Stimulated activated CD4-positive, alpha-beta T cell treated with anti-CD3 and anti-CD28 coated beads, Interleukin-15, amount 100 ng/mL, for 1 hour (primary cell): ENCODE data around the gene AKR1D1.
"Not testable (repeated sequence)": the region's sequence is repeated elsewhere in the genome, so short reads cannot be mapped to it uniquely, and the experiment has no call there.

Experiments used
- DNase-seq, 2 donors: peaks; one replicate each; pipeline ENCODE4 v3.0.0-alpha.2; 2020; ENCODE audit warnings: low read depth in 1 of 2, low spot score in 1 of 2

The AKR1D1 gene, protein sequence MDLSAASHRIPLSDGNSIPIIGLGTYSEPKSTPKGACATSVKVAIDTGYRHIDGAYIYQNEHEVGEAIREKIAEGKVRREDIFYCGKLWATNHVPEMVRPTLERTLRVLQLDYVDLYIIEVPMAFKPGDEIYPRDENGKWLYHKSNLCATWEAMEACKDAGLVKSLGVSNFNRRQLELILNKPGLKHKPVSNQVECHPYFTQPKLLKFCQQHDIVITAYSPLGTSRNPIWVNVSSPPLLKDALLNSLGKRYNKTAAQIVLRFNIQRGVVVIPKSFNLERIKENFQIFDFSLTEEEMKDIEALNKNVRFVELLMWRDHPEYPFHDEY

DNA sequence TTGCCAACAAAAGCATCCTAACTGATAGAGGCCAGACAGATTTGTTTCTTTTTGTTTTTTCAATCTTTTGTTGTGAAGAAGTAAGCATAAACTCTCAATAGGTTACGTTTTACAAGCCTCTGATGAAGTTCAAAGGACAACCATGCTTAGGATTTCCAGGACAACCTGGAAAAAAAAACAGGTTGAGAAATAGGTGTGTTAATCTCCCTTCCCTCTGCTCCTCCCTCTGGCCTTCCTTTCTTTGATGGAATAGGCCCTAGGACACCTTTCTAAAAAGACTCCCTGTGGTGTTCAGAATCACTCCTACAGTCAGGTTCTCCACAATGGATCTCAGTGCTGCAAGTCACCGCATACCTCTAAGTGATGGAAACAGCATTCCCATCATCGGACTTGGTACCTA, at the start of gene AKR1D1:
Gene AKR1D1, plus strand, starts transcription at position 264 of the 400 bp plus-strand sequence. Its CDS starts 60 bp downstream, at position 324.
- DNase-seq: no peak

DNA sequence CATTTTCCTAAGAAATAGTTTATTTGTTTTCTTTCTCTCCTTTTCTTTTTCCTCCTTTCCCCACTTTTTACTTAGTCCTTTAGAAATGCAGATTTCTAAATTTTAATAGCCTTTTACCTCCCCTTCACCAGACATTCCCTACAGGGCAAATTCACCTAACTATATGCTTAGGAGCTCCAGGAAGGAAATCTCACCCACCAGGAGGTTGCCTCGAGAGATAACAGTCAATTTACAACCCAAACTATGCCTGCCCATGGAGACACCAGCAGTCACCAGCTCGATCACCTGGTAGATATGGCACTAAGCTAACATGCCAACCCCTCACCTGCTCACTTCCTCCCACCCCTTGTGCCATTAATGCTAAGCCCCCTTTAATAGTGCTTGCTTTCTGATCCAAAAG, 49.2 kb upstream of the AKR1D1 start:
- no peak for DNase-seq

DNA sequence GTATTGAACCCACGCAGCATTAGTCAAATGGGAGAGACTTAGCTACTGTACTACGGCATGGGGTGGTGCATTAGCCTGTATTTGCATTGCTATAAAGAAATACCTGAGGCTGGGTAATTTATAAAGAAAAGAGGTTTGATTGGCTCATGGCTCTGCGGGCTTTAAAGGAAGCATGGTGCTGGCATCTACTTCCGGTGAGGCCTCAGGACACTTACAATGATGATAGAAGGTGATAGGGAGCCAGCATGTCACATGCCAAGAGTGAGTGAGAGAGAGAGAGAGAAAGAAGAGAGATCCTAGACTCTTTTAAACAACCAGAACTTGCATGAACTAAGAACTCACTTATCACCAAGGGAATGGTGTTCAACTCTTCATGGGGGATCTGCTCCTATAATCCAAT, 47.1 kb upstream of the AKR1D1 start:
- DNase-seq: no peak

DNA sequence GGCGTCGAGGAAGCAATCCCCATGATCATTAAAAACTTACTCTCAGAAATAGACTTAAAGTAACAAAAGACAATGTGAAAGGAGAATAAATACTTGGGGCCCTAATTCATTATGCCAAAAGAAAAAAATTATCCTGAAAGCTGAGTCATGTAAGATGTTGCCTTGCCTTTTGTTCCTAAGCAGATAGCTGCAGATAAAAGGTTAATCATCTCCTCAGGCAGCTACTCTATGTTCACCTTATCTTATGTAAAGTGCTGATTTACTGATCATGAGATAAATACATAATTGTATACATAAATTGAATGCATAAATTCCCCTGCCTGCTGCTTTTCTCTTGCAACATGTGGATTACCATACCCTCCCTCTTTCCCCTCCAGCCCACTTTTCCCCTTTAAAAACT, 46.3 kb upstream of the AKR1D1 start:
- no peak for DNase-seq

DNA sequence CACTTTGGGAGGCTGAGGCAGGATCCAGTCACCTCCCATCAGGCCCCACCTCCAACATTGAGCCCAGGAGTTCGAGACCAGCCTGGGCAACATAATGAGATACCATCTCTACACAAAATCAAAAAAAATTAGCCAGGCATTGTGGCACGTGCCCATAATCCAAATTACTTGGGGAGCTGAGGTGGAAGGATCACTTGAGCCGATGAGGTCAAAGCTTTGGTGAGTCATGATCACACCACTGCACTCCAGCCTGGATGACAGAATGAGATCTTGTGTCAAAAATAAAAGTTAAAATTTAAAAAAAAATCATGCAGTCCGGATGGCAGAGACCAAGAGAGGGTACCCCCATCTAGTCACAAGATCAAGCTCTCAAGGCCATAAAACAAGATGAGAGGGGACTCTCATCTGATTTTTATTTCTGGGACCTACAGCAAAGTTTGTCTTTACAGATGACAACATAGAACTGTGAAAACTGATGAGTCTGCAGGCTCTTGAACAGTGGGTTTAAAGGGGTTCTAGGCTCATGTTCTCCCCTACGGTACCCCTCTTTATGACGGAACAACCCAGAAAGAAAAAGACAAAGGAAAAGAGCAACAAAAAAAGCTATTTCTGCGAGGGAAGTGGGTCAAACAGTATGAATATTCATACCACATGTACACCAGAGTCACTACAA, 45.4 kb upstream of the AKR1D1 start:
- no peak for DNase-seq

DNA sequence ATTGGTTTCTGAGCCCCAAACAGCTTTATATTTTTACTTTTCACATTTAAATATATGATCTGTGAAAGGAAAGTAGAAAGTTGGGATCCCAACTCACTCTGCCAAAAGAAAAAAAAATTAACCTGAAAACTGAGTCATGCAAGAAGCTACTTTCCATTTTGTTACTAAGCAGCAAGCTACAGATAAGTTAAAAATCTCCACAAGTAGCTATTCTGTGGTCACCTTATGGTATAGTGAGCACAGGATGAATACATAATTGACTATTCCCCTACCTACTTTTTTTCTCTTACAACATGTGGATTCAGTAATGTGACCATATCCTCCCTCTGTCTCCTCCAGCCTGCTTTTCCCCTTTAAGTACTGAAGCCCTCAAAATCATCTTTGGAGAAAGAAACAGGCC, 44.1 kb upstream of the AKR1D1 start:
- DNase-seq: no peak

DNA sequence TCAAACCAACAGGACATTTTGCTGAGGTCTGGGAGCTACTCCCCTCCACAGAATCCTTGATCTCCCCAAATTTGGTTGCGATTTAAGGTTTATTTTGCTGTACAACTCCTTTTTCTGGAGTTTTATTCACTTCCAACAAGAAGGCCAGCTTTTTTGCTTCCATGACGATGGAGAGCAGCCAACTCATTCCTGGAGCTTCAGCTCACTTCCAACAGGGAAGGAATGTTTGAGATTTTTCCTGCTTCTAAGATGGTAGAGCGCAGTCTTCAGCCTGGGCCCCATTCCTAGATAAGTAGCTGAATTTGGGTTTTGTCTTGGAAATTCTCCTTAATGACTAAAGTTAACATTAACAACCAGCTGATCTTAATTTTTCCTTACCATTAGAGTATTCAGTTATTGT, 43.5 kb upstream of the AKR1D1 start:
- DNase-seq: no peak

DNA sequence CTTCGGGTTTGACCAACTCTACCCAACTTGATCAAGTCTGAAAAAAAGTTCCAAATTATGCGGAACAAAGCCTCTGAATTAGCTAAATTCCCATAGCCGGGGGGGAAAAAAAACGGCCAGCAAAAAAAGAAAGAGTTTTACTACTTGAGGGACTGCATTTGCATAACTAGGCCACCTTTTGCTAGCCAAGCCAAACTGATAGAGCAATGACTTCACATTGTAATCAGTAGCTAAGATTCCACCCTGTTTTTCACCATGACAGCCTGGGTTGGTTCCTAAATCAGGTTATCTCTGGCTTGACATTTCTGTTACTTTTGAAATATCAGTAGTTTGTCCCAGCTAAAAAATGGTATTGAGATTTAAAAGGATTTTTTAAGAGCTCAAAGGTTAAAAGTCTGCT, 43.0 kb upstream of the AKR1D1 start:
- DNase-seq: no peak

DNA sequence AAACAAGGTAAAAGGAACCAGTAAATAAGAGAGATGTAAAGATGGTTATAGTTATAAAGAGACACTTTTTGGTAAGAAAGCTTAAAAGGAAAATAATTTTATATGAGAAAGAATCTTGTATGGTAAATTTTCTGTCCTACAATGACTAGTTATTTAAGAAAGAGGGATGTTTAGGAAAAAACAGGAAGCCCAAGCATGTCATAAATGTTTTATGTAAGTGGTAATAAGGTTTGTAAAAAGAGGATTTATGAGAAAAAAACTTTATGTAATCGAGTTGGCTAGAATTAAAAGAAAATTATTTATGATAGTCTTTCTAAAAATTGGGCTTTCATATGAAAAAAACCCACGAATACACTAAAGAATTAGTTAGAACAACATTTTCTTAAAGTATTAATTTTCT, 40.1 kb upstream of the AKR1D1 start:
- DNase-seq: no peak

DNA sequence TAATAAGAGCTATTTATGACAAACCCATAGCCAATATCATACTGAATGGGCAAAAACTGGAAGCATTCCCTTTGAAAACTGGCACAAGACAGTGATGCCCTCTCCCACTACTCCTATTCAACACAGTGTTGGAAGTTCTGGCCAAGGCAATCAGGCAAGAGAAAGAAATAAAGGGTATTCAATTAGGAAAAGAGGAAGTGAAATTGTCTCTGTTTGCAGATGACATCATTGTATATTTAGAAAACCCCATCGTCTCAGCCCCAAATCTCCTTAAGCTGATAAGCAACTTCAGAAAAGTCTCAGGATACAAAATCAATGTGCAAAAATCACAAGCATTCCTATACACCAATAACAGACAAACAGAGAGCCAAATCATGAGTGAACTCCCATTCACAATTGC, 36.2 kb upstream of the AKR1D1 start:
- DNase-seq: not testable (repeated sequence)

DNA sequence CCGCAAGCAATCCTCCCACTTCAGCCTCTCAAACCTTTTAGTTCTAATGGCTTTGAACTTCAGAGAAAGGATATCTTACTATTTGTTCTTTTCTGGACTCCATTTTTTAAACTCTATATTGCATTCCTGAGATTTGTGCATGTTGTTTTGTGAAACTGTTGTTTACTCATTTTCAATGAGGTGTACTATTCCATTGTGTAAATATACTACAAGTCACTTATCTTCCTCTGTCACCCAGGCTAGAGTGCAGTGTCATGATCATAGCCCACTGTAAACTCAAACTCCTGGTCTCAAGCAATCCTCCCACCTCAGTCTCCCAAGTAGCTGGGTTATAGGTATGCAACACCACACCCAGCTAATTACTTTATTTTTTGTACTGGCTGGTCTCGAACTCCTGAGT, 31.4 kb upstream of the AKR1D1 start:
- no peak for DNase-seq

DNA sequence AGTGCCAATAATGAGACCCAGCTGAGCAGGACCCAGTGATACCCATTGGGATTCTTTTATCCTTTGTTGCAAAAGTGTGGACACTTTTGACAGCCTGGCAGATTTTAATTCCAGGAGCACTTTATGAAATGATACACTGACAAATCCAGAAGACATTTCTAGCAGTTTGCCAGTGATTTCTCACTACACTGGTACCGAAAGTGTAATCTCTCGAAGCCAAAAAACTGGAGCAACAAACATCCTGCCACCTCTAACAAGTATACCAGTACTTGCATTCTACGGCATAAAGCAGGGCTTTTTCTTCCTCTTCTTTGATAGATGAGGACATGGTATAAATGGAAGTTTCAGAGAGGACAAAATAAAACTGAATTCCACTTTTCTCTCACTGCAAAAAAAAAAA, 28.4 kb upstream of the AKR1D1 start:
- no peak for DNase-seq

DNA sequence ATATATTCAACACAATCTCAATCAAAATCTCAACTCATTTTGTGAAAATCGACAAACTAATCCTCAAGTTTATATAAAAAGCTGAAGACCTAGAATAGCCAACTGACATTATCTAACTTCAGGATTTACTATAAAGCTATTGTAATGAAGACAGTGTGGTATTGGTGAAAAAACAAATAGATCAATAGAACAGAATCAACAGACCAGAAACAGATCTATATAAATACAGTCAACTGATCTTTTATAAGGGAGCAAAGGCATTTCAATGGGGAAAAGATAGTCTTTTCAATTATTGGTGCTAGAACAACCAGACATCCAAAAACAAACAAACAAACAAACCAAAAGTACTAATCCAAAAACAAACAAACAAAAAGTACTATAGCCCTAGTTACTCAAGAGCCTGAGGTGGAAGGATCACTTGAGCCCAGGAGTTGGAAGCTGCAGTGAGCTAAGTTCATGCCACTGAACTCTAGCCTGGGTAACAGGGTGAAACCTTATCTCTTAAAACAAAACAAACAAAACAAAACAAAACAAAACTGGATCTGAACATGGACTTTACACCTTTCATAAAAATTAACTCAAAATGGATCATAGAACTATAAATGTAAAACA, 26.6 kb upstream of the AKR1D1 start:
- no peak for DNase-seq

DNA sequence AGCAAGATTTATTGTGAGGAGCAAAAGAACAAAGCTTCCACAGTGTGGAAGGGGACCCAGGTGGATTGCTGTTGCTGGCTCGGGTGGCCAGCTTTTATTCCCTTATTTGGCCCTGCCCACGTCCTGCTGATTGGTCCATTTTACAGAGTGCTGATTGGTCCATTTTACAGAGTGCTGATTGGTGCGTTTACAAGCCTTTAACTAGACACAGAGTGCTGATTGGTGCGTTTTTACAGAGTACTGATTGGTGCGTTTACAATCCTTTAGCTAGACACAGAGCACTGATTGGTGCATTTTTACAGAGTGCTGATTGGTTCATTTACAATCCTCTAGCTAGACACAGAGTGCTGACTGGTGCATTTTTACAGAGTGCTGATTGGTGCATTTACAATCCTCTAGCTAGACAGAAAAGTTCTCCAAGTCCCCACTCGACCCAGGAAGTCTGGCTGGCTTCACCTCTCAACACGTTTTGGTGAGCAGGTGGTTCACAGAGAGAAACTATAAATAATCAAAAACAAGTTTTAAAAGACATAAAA, 24.5 kb upstream of the AKR1D1 start:
- DNase-seq: not testable (repeated sequence)

DNA sequence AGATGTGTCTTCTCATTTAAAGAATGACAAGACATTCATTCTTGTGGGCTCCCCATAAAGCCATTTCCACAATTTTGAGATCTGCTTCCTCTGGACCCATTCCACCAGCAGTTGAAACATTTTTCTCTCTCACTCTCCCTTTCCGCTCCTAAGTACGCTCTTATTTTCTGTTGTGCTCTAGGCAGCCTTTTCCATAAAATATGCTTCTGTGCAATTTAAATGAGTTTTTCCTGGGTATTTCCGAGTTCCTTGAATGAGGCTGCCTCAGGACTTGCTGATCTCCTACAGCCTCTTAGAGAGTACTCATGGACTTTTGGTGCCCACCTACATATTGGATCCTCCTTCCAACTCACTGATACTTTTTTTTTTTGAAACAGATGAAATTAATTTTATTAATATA, 23.6 kb upstream of the AKR1D1 start:
- DNase-seq: no peak

DNA sequence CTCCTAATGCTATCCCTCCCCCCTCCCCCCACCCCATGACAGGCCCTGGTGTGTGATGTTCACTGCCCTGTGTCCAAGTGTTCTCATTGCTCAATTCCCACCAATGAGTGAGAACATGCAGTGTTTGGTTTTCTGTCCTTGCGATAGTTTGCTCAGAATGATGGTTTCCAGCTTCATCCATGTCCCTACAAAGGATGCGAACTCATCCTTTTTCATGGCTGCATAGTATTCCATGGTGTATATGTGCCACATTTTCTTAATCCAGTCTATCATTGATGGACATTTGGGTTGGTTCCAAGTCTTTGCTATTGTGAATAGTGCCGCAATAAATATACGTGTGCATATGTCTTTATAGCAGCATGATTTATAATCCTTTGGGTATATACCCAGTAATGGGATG, 20.6 kb upstream of the AKR1D1 start:
- not testable (repeated sequence) for DNase-seq

DNA sequence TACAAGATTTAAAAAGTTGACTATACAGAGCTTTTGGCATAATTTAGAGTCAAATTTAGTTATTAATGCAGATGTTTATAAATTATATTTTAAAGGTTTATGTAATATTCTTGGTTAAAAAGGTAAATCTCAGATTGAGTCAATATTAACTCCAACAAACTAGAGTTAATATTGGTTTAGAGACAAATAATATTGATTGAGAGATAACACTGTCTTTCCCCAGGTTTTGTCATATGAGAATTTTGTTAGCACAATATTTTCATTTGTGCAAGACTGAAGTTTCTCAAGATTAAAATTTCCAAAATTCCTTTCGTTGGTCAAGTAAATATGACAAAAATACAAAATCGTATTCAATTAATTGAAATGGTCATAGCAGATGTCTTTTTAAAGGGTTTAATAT, 12.9 kb upstream of the AKR1D1 start:
- DNase-seq: no peak

DNA sequence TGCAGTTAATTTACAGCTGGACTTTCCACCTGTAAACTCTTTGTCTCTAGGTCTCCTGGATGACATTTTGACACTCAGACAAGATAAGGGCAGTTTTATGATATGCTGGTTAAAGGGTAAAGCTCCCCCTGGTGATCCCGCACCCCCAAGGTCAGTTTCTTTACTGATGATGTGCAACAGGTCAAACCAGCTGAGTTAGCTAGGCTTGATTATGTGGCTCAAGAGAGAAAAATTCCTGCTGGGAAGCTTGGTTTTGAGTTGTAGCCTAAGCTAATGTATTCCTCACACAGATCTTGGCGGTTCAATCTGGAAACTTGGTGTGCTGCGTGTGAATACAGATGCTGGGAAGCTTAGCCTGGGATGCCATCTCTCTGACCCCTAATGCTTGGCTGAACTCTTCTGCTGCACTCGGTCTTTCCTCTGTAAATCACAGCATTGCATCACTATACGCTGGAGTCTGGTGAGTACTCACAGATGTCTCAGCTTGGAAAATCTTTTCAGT, 11.4 kb upstream of the AKR1D1 start:
- no peak for DNase-seq

DNA sequence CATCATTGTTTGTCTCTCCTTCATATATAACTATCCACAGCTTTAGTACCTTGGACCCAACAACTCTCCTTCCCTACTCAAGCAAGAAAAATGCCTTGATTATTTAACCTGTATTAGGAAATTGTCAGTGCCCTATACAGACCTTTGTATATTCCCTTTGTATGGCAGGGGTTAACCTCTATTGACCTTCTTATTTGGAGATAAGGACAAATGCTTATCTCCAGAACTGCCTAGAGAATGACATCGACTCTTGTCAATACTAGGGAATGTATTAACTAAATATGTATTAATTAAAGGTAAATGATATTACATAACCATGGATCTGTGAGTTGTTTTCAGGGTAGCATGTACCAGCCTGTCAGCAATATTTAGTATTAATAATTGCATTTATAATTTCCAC, 10.4 kb upstream of the AKR1D1 start:
- DNase-seq: no peak

DNA sequence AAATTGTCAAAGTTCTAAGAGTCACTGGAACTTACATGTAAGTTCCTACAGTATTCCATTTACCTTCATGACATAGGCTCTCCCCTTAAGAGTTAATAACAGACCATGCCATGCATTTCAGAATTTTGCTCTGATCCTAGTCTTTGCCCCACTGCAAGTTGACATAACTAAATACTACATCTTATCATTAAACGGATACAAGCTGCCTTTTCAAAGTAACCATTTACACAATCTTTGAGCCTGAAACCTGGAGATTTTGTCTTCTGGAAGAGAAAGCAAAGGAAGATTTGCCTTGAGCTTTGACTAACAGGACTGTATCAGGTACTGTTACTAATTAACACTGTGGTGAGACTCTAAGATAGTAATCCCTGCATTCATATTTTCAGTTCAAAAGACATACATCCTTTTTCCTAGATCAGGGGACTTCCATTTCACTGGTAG, 9.3 kb upstream of the AKR1D1 start:
- no peak for DNase-seq

DNA sequence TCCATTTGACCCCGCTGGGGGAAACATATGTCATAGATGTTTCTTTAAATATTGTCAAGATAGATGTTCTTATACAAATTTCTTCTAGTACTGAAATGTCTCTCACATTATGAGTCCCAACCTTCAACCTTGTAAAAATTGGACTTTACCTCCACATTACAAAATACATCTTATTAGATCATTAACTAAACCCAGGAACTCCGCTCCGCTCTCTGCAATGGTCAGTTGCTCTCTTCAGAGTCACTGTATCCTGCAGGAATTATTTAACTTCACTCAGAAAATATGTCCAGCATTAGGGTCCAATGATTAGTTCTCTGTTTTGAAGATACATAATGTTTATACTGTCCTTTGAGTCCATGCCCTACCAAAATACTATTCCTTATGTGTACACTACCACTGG, 8.5 kb upstream of the AKR1D1 start:
- DNase-seq: no peak

DNA sequence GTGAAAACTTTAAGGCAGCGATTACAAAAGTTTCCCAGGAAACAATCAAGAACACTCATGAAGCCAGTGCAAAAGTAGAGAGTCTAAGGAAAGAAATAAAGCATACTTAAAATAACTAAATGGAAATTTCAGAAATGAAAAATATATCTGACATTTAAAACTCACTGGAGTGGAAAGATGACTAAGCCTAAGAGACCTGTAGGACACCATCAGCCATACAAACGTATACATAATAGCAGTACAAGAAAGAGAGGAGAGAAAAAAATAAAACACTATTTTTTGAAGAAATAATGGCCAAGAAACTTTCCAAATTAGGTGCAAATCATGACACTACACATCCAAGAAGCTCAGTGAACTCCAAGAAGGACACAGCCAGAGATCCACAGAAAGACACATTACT, 5.4 kb upstream of the AKR1D1 start:
- no peak for DNase-seq
